Activated T-helper 17 cell treated with anti-CD3 and anti-CD28 coated beads, Interleukin-2, amount 50 U/mL, for 72 hours (primary cell): ENCODE data around the gene GPR37. TPM values are rescaled to one million over a fixed set of nuclear protein-coding genes. Genes with fewer than 3 reads are reported as not detected.
A peak's percentile ranks its signal among the peaks of the same experiment; 100 is the strongest.

Experiments
- ATAC-seq: fragments of 150-1000 bp; cut with Tn5 transposase; replicated peaks from 2 replicates; pipeline ENCODE4 v1.10.0; 2021; ENCODE audit warnings: mild to moderate bottlenecking, moderate library complexity
- H3K27ac Mint-ChIP-seq: one replicate; pipeline ENCODE4 v1.8.0; 2022; ENCODE audit warnings: mixed read lengths
- H3K27me3 Mint-ChIP-seq: one replicate; pipeline ENCODE4 v1.8.0; 2022; ENCODE audit warnings: mixed read lengths
- H3K36me3 Mint-ChIP-seq: one replicate; pipeline ENCODE4 v1.8.0; 2022; ENCODE audit warnings: low read depth, mild to moderate bottlenecking, mixed read lengths
- H3K4me1 Mint-ChIP-seq: one replicate; pipeline ENCODE4 v1.8.0; 2022; ENCODE audit warnings: mixed read lengths
- H3K4me3 Mint-ChIP-seq: one replicate; pipeline ENCODE4 v1.8.0; 2022; ENCODE audit warnings: mild to moderate bottlenecking, mixed read lengths
- H3K9me3 Mint-ChIP-seq: one replicate; pipeline ENCODE4 v1.8.0; 2022; ENCODE audit warnings: mixed read lengths
- total RNA-seq, 2 donors: library from RNA; stranded (reverse); gene quantifications; one replicate each; pipeline ENCODE4 v1.2.3, GENCODE V29; 2022

Gene GPR37
- total RNA-seq, 2 donors from 2014 or later, result not detected

GRCh38 chr7:124768525-124768924, 2.9 kb upstream of the GPR37 start:
- no peaks in the 10 kb centered on the region for H3K4me1 Mint-ChIP-seq
- H3K4me3 Mint-ChIP-seq, result no peak overlapping the region
- peaks cover 46% of the 10 kb centered on the region for H3K27me3 Mint-ChIP-seq
- no peak for ATAC-seq
- H3K27ac Mint-ChIP-seq, result no peak overlapping the region
- H3K36me3 Mint-ChIP-seq, result peaks cover 5% of the 10 kb centered on the region
- H3K9me3 Mint-ChIP-seq, result no peaks in the 10 kb centered on the region

- Mint-ChIP-seq H3K4me1 (no peaks in the 10 kb centered on the region), H3K4me3 (peak overlapping the region; percentile 74), H3K36me3 (peaks cover 5% of the 10 kb centered on the region), H3K27me3 (peaks cover 44% of the 10 kb centered on the region), H3K9me3 (no peaks in the 10 kb centered on the region), H3K27ac (no peak overlapping the region)
- peak; percentile 37 for ATAC-seq
These were observed 668 bp downstream of the GPR37 start for GRCh38 chr7:124764847-124765400.

- Mint-ChIP-seq H3K27ac (no peak overlapping the region), H3K36me3 (peaks cover 5% of the 10 kb centered on the region), H3K27me3 (peaks cover 49% of the 10 kb centered on the region), H3K4me1 (no peaks in the 10 kb centered on the region), H3K9me3 (no peaks in the 10 kb centered on the region), H3K4me3 (peak overlapping the region; percentile 74)
- ATAC-seq, result no peak
These were observed 1.3 kb downstream of the GPR37 start for GRCh38 chr7:124764051-124764846.

GRCh38 chr7:124762611-124763143, 2.9 kb downstream of the GPR37 start:
- Mint-ChIP-seq H3K36me3 (peaks cover 5% of the 10 kb centered on the region), H3K27me3 (peaks cover 47% of the 10 kb centered on the region), H3K4me3 (no peak overlapping the region), H3K9me3 (no peaks in the 10 kb centered on the region), H3K27ac (no peak overlapping the region), H3K4me1 (no peaks in the 10 kb centered on the region)
- ATAC-seq, result no peak

- Mint-ChIP-seq H3K36me3 (peaks cover 5% of the 10 kb centered on the region), H3K9me3 (no peaks in the 10 kb centered on the region), H3K4me1 (no peaks in the 10 kb centered on the region), H3K27me3 (peaks cover 42% of the 10 kb centered on the region), H3K4me3 (no peak overlapping the region), H3K27ac (no peak overlapping the region)
- ATAC-seq, result no peak
These were observed 4.4 kb downstream of the GPR37 start for GRCh38 chr7:124761164-124761715.

GRCh38 chr7:124758327-124758726, 7.3 kb downstream of the GPR37 start:
- no peaks in the 10 kb centered on the region for H3K4me1 Mint-ChIP-seq
- no peak for ATAC-seq
- H3K4me3 Mint-ChIP-seq, result no peak overlapping the region
- H3K27me3 Mint-ChIP-seq, result peaks cover 35% of the 10 kb centered on the region
- no peak overlapping the region for H3K27ac Mint-ChIP-seq
- H3K9me3 Mint-ChIP-seq, result no peaks in the 10 kb centered on the region
- no peaks in the 10 kb centered on the region for H3K36me3 Mint-ChIP-seq

- Mint-ChIP-seq H3K4me3 (no peak overlapping the region), H3K27me3 (peaks cover 27% of the 10 kb centered on the region), H3K36me3 (no peaks in the 10 kb centered on the region), H3K4me1 (no peaks in the 10 kb centered on the region), H3K9me3 (no peaks in the 10 kb centered on the region), H3K27ac (no peak overlapping the region)
- no peak for ATAC-seq
These were observed 10.9 kb downstream of the GPR37 start for GRCh38 chr7:124754576-124755268.

- Mint-ChIP-seq H3K36me3 (no peaks in the 10 kb centered on the region), H3K9me3 (no peaks in the 10 kb centered on the region), H3K4me3 (no peak overlapping the region), H3K27ac (no peak overlapping the region), H3K27me3 (peaks cover 24% of the 10 kb centered on the region), H3K4me1 (no peaks in the 10 kb centered on the region)
- no peak for ATAC-seq
These were observed 13.3 kb downstream of the GPR37 start for GRCh38 chr7:124752310-124752709.

GRCh38 chr7:124751027-124751426, 14.6 kb downstream of the GPR37 start:
- H3K4me3 Mint-ChIP-seq, result no peak overlapping the region

GRCh38 chr7:124747072-124747471, 18.5 kb downstream of the GPR37 start:
- ATAC-seq, result no peak
- Mint-ChIP-seq H3K27me3 (peaks cover 17% of the 10 kb centered on the region), H3K9me3 (no peaks in the 10 kb centered on the region), H3K27ac (no peak overlapping the region), H3K4me3 (no peak overlapping the region), H3K4me1 (no peaks in the 10 kb centered on the region), H3K36me3 (no peaks in the 10 kb centered on the region)

More at GRCh38 chr7:124751027-124751426, 14.6 kb downstream of the GPR37 start:
- Mint-ChIP-seq H3K9me3 (no peaks in the 10 kb centered on the region), H3K36me3 (no peaks in the 10 kb centered on the region), H3K27ac (no peak overlapping the region), H3K4me1 (no peaks in the 10 kb centered on the region), H3K27me3 (peaks cover 22% of the 10 kb centered on the region)
- no peak for ATAC-seq

- Mint-ChIP-seq H3K4me3 (no peak overlapping the region), H3K4me1 (no peaks in the 10 kb centered on the region), H3K27me3 (no peaks in the 10 kb centered on the region), H3K27ac (no peak overlapping the region), H3K9me3 (no peaks in the 10 kb centered on the region), H3K36me3 (no peaks in the 10 kb centered on the region)
- no peak for ATAC-seq
These were observed 27.0 kb downstream of the GPR37 start for GRCh38 chr7:124738639-124739038.

- Mint-ChIP-seq H3K27me3 (no peaks in the 10 kb centered on the region), H3K9me3 (no peaks in the 10 kb centered on the region), H3K4me1 (no peaks in the 10 kb centered on the region), H3K27ac (no peak overlapping the region), H3K4me3 (no peak overlapping the region), H3K36me3 (no peaks in the 10 kb centered on the region)
- no peak for ATAC-seq
These were observed 27.8 kb downstream of the GPR37 start for GRCh38 chr7:124737760-124738300.

- no peak overlapping the region for H3K4me3 Mint-ChIP-seq
- ATAC-seq, result no peak
These were observed 37.0 kb downstream of the GPR37 start for GRCh38 chr7:124728610-124729009.

GRCh38 chr7:124724507-124725192, 40.9 kb downstream of the GPR37 start:
- Mint-ChIP-seq H3K36me3 (no peaks in the 10 kb centered on the region), H3K27me3 (peaks cover 4% of the 10 kb centered on the region), H3K4me3 (no peak overlapping the region), H3K27ac (no peak overlapping the region), H3K4me1 (no peaks in the 10 kb centered on the region), H3K9me3 (peaks cover 3% of the 10 kb centered on the region)
- no peak for ATAC-seq

More at GRCh38 chr7:124728610-124729009, 37.0 kb downstream of the GPR37 start:
- Mint-ChIP-seq H3K4me1 (no peaks in the 10 kb centered on the region), H3K9me3 (peaks cover 5% of the 10 kb centered on the region), H3K27ac (no peak overlapping the region), H3K27me3 (peaks cover 15% of the 10 kb centered on the region), H3K36me3 (no peaks in the 10 kb centered on the region)
